CD4-positive, alpha-beta T cell treated with Interleukin-17A for 1 hour (primary cell): ENCODE results near the gene PGM1.
"Not testable (repeated sequence)": the region's sequence is repeated elsewhere in the genome, so short reads cannot be mapped to it uniquely, and the experiment has no call there.

ENCODE experiments used
- DNase-seq: peaks from one replicate; pipeline ENCODE4 v3.0.0-alpha.2; 2020

PGM1 gene

DNA sequence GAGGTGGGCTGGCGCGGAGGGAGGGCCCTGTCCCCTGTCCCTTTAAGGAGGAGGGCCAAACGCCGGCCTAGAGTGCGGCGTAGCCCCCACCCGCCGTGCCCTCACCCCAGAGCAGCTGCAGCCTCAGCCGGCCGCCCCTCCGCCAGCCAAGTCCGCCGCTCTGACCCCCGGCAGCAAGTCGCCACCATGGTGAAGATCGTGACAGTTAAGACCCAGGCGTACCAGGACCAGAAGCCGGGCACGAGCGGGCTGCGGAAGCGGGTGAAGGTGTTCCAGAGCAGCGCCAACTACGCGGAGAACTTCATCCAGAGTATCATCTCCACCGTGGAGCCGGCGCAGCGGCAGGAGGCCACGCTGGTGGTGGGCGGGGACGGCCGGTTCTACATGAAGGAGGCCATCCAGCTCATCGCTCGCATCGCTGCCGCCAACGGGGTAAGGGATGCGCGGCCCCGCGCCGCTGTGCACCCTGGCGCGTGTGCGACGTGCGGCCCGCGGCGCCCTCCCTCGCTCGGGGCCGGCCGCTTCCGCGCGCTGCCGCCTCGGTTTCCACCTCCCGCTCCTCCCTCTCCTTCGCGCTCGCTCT, at the start of gene PGM1:
PGM1 (plus strand) TSS at position 109 of the 583 bp plus-strand sequence; CDS start at position 187, 78 bp downstream.
- DNase-seq: peak; percentile 75

DNA sequence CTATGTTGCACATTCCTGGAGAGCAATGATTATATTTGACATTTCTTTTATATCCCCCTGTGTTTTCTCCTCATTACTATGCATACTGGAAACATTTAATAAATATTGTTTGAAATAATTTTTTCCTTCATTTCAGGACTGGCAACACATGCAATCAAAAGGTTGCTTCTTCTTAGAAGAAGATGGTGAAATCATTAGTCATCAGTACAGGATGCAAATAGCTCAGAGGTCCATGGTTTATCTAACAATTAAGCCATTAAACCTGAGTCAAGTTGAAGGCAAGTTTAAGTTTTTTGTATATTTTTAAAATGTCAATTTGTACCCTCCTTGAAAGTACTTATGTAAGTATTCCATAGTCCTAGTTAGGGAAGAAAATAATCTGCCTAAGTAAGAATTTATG, 47.4 kb upstream of the PGM1 start:
- DNase-seq: no peak

DNA sequence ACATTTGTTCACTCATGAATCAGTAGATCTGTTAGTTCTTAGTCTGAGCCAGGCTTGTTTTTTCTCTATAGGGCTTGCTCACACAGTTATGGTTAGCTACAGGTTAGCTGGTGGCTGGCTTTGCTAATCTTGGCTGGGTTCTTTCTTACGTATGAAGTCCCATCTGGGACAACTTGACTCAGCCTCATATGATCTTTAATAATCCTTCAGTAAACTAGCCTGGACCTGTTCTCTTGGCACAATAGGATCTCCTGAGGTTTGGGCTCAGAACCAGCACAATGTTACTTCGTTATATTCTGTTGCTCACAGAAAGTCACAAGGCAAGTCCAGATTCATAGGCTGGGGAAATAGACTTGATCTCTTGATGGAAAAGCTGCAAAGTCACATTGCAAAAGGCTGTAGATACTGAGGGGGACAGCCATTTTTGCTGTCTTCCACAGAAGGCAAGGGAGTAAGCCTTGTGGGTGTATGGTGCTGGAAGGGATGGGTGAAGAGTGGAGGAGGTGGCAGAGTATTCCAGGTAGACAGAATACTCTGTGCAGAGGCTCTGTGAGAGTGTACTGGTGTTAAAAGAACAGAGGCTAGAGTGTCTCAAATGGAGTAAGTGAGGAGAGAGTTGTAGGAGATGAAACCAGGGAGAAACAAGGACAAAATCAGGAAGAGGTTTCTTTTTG, 45.5 kb upstream of the PGM1 start:
- DNase-seq: no peak

DNA sequence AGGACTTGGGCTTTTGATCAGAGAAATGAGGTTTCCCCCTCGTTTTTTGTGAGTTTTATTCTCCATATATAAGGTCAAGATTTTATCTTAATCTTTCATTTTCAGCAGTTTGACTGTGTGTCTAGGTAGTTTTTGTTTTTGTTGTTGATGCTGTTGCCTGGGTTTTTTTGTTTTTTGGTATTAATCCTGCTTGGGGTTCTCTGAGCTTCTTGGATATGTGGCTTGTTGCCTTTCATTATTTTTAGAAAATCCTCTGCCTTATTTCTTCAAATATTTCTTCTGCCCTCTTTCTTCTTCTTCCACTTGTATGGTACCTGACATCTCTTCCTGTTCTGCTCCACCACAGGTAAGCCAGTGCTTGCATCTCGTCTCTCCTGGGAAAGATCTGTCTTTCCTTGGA, 44.9 kb upstream of the PGM1 start:
- no peak for DNase-seq

DNA sequence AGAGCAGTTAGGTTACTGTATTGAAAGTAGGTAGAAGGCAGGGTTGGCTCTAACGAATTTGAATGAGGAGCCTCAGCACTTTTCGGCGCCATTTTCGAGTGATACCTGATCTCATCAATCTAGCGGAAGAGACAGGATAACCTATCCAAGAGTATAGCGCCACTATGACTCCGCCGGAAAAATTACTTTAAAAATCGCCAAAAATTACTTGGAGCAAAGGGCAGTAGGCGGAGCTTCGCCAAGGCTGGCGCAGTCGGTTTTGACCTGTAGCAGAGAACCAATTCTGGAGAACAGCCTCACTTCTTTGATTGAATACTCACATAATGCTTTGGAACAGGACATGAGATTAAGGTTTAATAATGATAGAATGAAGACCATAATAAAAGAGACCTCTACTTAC, 44.3 kb upstream of the PGM1 start:
- peak; percentile 18 for DNase-seq

DNA sequence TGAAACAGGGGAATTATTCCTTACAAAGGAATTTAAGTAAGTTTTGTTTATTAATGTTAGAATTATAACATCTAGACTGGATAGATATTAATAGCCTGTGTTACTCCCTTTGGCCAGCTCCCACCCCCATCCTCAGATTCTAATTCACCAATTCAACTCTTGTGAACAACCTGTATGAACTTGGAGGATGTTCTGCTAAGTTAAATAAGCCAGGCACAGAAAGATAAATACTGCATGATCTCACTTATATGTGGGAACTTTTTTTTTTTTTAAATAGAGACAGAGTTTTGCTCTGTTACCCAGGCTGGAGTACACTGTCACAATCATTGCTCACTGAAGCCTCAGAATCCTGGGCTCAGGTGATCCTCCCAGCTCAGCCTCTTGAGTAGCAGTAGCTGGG, 37.7 kb upstream of the PGM1 start:
- DNase-seq: no peak

DNA sequence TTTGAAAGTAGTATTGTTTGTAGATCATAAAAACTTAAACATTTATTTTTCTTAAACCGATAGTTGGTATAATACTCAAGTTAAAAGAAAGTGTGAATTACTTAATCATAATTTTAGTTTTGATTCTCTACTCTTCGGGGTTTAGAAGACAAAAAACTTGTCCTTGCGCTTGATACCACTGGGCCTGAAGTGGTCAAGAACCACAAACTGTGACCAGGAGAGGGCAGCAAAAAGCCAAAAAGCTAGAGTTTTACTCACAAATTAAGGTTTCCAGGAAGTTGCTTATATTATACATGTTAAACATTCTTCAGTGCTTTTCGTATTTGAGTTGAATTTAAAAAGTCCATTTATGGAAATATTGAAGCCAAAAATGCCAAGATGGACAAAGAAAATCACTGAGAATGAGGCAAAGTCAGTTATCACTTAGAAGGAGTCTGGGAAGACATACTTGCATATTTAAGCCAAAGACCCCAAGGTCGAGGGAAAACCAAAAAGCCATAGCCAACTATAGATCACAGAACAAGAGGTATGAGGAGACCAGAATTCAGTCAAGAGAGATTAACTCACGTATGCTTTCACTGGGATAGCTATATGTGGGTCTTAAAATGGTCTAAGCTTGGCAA, 35.7 kb upstream of the PGM1 start:
- peak; percentile 8 for DNase-seq

DNA sequence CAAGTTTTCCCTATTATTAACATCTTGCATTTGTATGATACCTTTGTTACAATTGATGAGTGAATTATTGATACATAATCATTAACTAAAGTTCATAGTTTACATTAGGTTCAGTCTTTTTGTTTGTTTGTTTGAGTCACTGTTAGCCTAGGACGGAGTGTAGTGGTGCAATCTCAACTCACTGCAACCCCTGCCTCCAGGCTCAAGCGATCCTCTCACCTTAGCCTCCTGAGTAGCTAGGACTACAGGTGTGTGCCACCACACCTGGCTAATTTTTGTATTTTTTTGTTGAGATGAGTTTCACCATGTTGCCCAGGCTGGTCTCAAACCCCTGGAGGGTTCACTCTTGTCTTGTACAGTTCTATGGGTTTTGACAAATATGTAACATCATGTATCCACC, 33.9 kb upstream of the PGM1 start:
- no peak for DNase-seq

DNA sequence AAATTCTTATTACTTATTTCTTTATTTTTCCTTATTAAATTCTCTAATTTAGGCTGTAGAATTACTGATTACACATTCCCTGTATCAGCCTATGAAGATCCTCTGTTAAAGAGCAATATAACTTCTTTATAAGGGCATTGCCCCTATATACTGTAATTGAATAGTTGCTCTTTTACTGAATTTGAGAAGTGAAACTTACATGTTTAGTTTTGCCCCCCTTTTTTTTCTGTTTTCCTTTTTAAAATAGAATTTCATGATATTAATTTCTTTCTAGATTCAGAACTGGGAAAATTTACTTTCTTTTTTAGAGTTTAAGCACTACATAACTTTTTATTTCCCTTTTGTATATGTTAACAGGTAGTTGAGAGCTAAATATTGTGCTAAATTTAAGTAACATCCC, 29.5 kb upstream of the PGM1 start:
- DNase-seq: no peak

DNA sequence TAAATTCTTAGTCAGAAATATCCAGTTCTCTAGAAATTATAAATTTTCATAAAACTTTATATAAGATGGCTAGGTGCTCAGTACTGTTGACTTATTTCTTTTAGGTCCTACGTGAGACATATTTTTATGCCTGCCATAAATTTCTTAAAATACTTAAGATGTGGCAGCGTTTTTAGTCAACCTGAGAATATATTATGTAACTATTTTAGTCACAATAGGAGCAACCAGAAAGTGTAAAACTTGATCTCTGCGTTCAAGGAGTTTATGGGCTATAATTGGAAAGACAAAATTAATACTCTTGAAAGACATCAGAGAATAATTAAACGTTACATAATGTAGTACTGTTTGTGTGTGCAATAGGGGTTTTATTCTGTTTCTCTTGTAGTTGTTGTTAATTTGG, 24.1 kb upstream of the PGM1 start:
- no peak for DNase-seq

DNA sequence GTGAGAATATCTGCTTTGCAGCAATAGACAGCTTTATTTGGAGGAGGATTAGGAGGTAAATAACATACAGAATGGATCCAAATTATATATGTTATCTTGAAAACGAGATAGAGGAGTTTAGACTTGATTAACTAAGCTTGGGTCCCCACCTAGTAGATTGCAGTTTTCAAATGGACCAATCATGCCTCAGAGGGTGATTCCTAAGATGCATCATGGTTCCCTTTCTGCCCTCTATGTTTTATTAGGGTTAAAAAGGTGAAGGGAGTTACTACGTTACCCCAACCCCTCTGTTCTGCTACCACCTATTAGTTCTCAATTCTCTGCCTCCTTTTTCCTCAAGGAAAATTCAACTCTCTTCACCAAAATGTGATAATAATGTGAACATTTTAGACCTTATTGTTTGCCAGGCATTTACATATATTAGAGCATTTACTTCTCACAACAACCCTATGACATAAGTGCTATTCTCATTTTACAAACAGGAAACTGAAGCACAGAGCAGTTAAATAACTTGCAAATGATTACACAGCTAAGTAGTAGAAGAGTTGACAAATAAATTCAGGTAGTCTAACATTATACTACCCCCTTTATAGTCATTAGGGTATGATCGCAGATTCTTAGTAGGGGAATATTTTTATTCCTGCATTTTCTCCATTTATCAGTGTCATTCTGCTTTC, 23.4 kb upstream of the PGM1 start:
- no peak for DNase-seq

DNA sequence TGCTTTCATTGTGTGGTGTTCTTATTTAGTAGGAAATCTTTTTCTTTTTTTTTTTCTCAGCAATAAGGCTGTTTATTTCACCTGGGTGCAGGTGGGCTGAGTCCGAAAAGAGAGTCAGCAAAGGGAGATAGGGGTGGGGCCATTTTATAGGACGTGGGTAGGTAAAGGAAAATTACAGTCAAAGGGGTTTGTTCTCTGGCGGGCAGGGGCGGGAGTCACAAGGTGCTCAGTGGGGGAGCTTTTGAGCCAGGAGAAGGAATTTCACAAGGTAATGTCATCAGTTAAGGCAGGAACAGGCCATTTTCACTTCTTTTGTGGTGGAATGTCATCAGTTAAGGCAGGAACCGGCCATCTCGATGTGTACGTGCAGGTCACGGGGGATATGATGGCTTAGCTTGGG, 20.5 kb upstream of the PGM1 start:
- not testable (repeated sequence) for DNase-seq

DNA sequence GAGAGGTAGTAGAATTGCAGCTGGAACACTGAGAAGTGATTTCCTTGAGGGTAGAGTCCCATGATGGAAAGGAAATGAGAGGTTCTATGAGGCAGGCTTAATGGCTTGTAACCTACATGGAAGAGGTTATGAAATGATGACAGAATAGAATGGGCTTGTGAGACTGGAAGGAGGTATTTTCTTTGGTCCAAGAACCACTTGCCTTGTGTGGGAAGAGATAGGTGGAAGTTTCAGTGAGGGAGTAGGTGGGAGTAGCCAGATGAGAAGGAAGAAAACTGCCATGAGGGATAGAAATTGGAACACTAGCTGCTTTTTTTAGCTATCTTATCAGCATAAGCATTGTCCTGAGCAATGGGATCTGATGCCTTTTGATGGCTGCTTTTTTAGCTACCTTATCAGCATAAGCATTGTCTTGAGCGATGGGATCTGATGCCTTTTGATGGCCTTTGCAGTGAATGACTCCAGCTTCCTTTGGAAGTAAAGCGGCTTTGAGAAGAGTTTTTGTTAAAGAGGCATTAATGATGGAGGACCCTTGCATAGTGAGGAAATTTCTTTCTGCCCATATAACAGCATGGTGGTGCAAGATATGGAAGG, 18.9 kb upstream of the PGM1 start:
- not testable (repeated sequence) for DNase-seq

DNA sequence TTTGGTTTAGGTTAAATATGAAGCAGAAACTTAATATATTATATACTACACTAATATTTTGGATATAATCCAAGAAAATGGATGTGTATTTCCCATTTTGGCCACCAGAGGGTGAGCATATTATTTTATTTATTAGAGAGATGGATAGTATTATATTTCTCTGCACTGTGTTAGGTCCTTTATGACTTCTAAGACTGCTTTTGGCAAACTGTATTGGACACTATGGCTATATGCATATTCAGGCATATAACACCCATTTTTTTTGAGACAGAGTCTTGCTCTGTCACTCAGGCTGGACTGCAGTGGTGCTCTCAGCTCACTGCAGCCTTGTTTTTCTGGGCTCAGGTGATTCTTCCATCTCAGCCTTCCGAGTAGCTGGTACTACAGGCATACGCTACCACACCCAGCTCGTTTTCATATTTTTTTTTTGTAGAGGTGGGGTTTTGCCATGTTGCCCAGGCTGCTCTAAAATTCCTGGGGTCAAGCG, 17.8 kb upstream of the PGM1 start:
- DNase-seq: peak; percentile 55

DNA sequence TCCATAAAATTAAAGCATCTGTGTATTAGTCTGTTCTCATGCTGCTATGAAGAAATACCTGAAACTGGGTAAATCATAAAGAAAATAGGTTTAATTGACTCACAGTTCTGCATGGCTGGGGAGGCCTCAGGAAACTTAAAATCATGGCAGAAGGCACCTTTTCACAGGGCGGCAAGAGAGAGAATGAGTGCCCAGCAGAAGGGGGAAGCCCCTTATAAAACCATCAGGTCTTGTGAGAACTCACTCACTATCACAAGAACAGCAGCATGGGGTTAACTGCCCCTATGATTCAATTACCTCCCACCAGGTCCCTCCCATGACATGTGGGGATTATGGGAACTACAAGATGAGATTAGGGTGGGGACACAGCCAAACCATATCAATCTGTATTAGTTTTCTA, 6.9 kb upstream of the PGM1 start:
- not testable (repeated sequence) for DNase-seq

DNA sequence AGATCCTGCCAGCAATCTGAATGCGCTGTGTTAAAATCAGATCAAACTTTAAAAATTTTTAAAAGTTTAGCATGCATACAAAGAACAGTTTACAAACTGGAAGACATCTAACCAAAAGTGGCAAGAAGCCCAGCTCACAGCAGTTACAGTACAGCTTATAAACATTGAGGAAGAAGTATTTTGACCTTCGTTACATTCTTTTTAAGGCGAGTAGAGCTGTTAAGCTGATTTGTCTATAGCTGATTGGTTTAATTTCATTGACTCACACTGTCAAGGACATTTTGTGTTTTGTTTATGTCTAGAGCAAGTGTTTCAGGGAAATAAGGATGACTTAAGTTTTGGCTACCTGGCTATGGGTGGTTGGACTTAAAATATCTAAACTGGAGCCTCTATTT, 3.0 kb upstream of the PGM1 start:
- DNase-seq: no peak

DNA sequence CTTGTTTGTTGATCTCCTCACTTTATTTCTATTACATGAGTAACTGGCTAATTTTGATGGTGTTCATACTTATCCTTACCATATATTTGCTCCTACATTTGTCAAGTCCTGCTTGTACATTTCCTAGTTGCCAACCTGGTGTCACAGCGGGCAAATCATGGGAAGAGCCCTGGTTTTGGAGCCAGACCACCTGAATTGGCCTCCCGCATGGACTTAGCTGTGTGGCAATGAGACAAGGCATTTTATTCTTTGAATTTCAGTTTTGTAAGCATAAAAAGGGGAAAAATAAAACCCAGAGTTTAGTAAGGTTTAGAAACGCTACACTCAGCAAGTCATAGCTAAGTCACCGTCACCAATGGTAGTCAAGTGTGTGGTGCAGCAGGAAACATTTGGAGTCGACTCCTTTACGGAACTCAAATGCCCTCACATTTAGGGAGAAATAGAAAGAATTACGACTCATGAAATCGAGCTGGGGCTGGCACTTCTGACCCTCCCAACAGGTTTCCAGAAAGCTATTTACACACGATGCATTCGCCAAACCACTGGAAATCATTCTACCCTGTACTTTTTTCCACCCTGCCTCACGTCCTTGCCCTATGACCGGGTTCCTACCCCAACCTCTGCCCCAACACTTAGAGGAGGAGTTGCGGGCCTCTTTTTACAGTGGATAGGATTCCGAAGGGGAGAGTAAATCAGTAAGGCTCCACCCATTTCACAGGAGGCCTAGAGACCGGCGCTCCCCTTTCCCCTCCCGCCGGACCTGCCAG, 492 bp upstream of the PGM1 start:
- DNase-seq: no peak

DNA sequence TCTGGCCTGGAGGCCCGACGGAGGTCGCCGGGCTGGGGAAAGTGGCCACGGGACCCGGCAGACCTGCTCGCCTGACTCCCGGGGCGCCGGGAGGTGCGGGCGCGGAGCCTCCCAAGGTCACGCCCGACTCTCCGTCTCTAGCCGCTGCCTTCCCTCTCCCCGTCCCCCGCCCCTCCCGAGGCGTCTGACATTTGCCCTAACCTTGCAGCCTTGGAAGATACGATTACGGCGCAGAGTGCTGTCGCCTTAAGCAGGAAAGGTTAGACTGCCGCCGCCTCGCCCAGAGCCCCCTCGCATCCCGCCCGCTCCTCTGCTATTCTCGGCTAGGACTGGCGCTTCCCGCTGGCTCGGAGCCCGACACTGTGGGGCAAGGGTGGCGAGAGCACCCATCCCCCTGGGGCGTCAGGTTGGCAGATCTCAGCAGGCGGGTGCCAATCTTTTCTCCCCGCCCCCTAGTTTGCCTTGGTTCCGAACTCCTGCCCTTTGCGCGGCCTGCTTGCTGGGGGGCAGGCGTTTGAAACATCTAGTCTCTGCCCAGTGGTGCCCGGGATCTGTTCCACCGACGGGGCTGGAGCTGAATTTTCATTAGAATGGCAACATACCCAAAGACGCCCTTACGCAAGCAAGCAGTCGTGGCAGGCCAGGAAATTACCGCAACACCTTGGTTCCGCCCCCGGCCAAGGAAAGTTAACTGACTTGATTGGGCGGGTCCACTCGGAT, 835 bp downstream of the PGM1 start:
- peak; percentile 83 for DNase-seq

DNA sequence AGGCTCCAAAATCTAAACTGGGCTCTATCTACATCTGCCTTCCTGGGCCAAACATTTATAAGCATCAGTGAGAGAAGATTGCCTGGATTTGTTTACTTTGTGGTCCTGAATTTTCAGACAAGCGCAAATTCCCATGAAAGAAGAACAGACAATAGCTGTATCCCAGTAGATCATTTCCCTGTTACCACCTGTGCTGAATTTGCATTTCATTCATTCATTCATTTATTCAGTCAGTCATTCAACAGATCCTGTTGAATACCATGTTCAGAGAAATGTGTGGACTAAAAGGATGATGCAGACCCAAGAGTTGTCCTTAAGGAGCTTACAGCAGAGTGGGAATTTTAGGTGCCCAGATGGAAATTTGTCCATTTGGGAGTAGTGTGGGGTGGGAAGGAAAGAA, 2.2 kb downstream of the PGM1 start:
- no peak for DNase-seq

DNA sequence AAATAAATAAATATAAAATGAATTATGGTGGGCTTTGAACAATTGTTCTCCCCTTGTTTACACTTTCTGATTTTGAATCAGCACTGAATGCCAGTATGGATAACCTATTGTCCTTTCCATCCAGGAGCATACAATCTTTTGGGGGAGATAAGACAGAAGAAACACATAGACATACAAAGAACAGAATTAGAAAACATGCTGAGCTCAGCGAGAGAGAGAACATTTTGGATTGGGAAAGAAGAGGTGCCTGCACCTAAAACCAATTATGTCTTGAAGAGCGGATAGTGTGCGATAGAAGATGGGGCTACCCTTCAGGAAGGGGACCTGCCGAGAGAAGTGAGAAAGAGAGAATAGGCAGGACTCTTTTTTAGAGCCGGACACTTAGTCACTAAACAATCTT, 6.6 kb downstream of the PGM1 start:
- no peak for DNase-seq

DNA sequence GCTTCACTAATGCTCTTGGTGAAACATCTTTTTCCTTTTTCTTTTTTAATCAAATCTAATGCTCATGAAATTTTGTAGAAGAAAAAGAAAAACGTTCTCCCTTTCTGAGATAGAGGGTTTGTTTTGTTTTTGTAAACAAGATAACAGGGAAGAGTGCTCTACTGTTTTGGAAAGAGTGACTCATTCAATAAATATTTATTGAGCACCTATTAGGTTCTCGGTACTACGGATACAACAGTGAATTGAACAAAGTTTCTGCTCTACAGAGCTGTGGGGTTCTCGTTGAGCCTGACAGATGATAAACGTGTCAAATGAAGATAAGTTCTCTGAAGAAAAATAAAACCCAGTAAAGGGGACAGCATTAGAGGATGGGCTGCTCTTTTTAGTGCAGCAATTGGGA, 7.0 kb downstream of the PGM1 start:
- DNase-seq: no peak

DNA sequence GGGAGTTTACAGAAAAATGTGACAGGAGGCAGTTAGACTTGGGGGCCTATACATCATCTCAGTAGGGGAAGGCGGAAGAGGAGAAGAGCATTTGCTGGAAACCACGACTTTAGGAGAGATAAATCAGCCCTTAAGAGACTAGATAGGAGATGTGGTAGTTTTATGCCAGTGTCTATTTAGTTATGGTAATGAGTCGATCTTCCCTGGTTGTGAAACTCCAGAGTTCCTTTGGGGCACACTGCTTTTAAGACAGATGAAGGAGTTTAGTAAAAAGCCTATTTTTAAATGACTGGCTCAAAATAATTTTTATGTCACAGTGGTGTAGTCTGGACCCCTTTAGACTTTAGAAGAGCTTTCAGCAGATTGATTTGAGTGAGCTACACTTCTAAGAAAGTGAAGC, 7.8 kb downstream of the PGM1 start:
- no peak for DNase-seq
